Measurements from ENCODE around the gene PPP1R9B. TPM values are rescaled to one million over a fixed set of nuclear protein-coding genes. Genes with fewer than 3 reads are reported as not detected.

PPP1R9B gene
- total RNA-seq, 3 donors from 2014 or later (not counting 1 experiment from before 2014, with no cell fraction given) = 124 to 162 (median 135) TPM

GRCh38 chr17:50181591-50182560 is 31.4 kb upstream of the PPP1R9B start:
- H3K27me3 ChIP-seq (ENCODE audit: control insufficient read depth, insufficient read depth, low read length) = no peaks in the 10 kb centered on the region
- Mint-ChIP-seq H3K27me3 (ENCODE audit: low read depth in 2 of 2) (peaks cover 0 to 3% of the 10 kb centered on the region in 2 donors), H3K9me3 (no peaks in the 10 kb centered on the region), H3K36me3 (no peaks in the 10 kb centered on the region), H3K4me3 (no peak overlapping the region), H3K4me1 (peaks cover 19 to 26% of the 10 kb centered on the region in 2 donors), H3K27ac (no peak overlapping the region)
- WGBS (ENCODE audit: insufficient coverage) = 88% methylated on average over 12 of the region's 12 CpGs
- ATAC-seq (no peak), DNase-seq (no peak)
- peaks cover 40% of the 10 kb centered on the region for H3K4me1 ChIP-seq (ENCODE audit: control insufficient read depth, insufficient read depth, low read length)
- no peak overlapping the region for H3K27ac ChIP-seq (ENCODE audit: low read length)
- H3K36me3 ChIP-seq (ENCODE audit: control insufficient read depth, insufficient read depth, low read length) = peaks cover 21% of the 10 kb centered on the region
- TF ChIP-seq CTCF (IDR thresholded peaks at IDR 0.05) = no peak
- H3K9me3 ChIP-seq (ENCODE audit: control insufficient read depth, insufficient read depth, low read length) = no peaks in the 10 kb centered on the region
- intact Hi-C loops (cut with micrococcal nuclease) = no loop called here
- H3K4me3 ChIP-seq (ENCODE audit: low read length) = no peak overlapping the region

GRCh38 chr17:50181144-50181543 is 30.7 kb upstream of the PPP1R9B start:
- H3K9me3 ChIP-seq (ENCODE audit: control insufficient read depth, insufficient read depth, low read length) = no peaks in the 10 kb centered on the region
- ATAC-seq (no peak), DNase-seq (no peak)
- TF ChIP-seq CTCF (IDR thresholded peaks at IDR 0.05) = no peak
- 95% methylated on average over 12 of the region's 13 CpGs for whole genome bisulfite sequencing (ENCODE audit: insufficient coverage)
- Mint-ChIP-seq H3K27me3 (ENCODE audit: low read depth in 2 of 2) (peaks cover 0 to 3% of the 10 kb centered on the region in 2 donors), H3K36me3 (no peaks in the 10 kb centered on the region), H3K9me3 (no peaks in the 10 kb centered on the region), H3K4me3 (no peak overlapping the region), H3K4me1 (peaks cover 19 to 26% of the 10 kb centered on the region in 2 donors), H3K27ac (no peak overlapping the region)
- H3K27me3 ChIP-seq (ENCODE audit: control insufficient read depth, insufficient read depth, low read length) = no peaks in the 10 kb centered on the region
- no peak overlapping the region for H3K27ac ChIP-seq (ENCODE audit: low read length)
- peaks cover 13% of the 10 kb centered on the region for H3K36me3 ChIP-seq (ENCODE audit: control insufficient read depth, insufficient read depth, low read length)
- intact Hi-C loops (cut with micrococcal nuclease) = no loop called here
- H3K4me1 ChIP-seq (ENCODE audit: control insufficient read depth, insufficient read depth, low read length) = peaks cover 32% of the 10 kb centered on the region
- no peak overlapping the region for H3K4me3 ChIP-seq (ENCODE audit: low read length)

GRCh38 chr17:50180620-50181019 is 30.1 kb upstream of the PPP1R9B start:
- H3K27me3 ChIP-seq (ENCODE audit: control insufficient read depth, insufficient read depth, low read length) = no peaks in the 10 kb centered on the region
- Mint-ChIP-seq H3K4me3 (no peak overlapping the region), H3K27me3 (ENCODE audit: low read depth in 2 of 2) (peaks cover 0 to 3% of the 10 kb centered on the region in 2 donors), H3K4me1 (peaks cover 19 to 26% of the 10 kb centered on the region in 2 donors), H3K36me3 (no peaks in the 10 kb centered on the region), H3K9me3 (no peaks in the 10 kb centered on the region), H3K27ac (no peak overlapping the region)
- no peaks in the 10 kb centered on the region for H3K9me3 ChIP-seq (ENCODE audit: control insufficient read depth, insufficient read depth, low read length)
- intact Hi-C loops (cut with micrococcal nuclease) = no loop called here
- H3K27ac ChIP-seq (ENCODE audit: low read length) = no peak overlapping the region
- no peak overlapping the region for H3K4me3 ChIP-seq (ENCODE audit: low read length)
- H3K36me3 ChIP-seq (ENCODE audit: control insufficient read depth, insufficient read depth, low read length) = peaks cover 10% of the 10 kb centered on the region
- ATAC-seq (no peak), DNase-seq (no peak)
- no peak for TF ChIP-seq CTCF (IDR thresholded peaks at IDR 0.05)
- H3K4me1 ChIP-seq (ENCODE audit: control insufficient read depth, insufficient read depth, low read length) = peaks cover 31% of the 10 kb centered on the region
- 85% methylated on average over 11 of the region's 12 CpGs for WGBS (ENCODE audit: insufficient coverage)
